DND-41 (cell line): ENCODE results near the gene SMURF1.

Experiments used
- EZH2 ChIP-seq: IDR thresholded peaks from 3 replicates; pipeline ENCODE4 v1.6.1; 2012; ENCODE audit warnings: borderline replicate concordance, low read depth, mild to moderate bottlenecking, moderate library complexity, low read length, inconsistent platforms; ENCODE audit not compliant: severe bottlenecking
- TF ChIP-seq, protein P1 (sequence below): IDR thresholded peaks from 2 replicates; pipeline ENCODE4 v1.5.1; 2012; ENCODE audit warnings: borderline replicate concordance, low read length, moderate library complexity, mild to moderate bottlenecking; ENCODE audit not compliant: poor library complexity, severe bottlenecking; ENCODE audit errors: extremely low read depth

DNA sequence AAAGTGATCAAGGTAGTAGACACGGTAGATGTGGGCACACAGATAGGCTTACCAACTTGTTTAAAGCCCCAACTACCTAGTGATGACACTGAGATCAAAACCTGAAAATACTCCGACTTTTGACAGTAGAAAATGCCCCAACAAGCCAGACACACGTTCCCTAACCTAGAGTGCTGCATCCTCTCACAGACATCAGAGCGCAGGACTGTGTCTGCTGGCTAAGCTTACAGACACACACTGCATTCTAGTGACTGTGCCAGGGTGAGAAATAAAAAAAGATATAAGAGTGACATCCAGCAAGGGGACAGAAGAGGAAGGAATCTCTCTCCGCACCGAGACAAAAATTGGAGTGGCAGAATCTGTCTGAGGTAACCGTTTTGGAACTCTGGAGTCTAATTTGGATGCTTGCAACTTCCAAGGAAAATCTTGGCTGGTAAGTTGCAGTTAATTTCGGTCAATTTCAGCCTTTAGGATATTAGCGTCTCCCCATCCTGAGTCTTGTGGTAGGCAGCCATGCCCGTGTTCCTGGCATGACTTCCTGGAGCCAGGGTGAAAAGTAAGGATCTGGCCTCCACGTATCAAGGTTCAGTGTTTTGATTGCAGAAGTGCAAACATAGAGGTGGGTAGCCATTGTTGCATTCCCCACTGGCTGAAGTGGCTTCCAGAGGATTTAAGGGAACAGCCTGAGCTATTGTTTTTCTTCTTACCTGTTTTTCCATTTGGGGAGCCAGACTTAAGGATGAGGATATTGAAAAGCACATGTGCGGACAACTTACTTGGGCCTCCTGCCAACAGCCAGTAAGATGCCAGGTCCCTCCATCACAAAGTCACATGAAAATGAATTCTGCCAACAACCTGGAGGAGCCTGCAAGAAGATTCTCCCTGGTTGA is 124.1 kb downstream of the SMURF1 start:
- TF ChIP-seq, protein P1, sequence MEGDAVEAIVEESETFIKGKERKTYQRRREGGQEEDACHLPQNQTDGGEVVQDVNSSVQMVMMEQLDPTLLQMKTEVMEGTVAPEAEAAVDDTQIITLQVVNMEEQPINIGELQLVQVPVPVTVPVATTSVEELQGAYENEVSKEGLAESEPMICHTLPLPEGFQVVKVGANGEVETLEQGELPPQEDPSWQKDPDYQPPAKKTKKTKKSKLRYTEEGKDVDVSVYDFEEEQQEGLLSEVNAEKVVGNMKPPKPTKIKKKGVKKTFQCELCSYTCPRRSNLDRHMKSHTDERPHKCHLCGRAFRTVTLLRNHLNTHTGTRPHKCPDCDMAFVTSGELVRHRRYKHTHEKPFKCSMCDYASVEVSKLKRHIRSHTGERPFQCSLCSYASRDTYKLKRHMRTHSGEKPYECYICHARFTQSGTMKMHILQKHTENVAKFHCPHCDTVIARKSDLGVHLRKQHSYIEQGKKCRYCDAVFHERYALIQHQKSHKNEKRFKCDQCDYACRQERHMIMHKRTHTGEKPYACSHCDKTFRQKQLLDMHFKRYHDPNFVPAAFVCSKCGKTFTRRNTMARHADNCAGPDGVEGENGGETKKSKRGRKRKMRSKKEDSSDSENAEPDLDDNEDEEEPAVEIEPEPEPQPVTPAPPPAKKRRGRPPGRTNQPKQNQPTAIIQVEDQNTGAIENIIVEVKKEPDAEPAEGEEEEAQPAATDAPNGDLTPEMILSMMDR: no peak
- TF ChIP-seq EZH2: no peak
